ENCODE data around the gene C19orf33. TPM values are rescaled to one million over a fixed set of nuclear protein-coding genes. Genes with fewer than 3 reads are reported as not detected.
A peak's percentile ranks its signal among the peaks of the same experiment; 100 is the strongest.

The C19orf33 gene
- total RNA-seq, 2 experiments from 2014 or later, result not detected

DNA sequence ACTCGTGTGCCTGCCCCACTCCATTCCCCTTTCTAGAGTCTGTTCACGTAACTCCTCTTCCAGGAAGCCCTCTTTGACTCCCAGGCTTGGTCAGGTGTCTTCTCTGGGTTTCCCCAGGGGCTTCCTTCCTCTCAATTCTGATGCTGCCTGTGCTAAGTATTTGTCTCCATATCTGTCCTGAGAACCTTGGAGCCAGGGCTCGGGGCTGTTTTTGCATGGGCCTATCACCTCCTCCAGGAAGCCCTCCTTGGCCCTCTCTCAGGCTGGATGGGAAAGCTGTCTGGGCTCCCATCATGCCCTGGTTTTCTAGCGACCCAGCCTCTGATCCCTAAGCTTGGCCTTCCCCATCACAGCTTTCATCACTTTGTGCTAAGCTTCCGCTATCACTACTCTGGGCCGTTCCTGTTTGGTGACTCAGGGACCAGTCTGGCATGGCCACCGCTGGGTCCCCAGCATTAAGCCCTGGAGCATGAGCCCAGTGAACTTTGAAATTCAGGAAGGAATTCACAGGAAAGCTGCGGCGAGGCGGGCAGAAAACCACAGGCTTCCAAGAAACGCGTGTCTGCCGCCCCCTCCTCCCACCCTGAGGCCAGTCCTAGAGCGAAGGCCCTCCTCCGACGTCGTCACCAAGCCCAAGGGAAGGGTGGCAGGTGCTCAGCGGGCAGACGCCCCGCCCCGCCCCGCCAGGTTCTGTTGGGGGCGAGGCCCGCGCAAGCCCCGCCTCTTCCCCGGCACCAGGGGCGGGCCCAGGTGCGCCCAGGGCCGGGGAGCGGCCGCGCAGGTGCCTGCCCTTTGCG, 40.2 kb upstream of the C19orf33 start:
- peaks cover 2% of the 10 kb centered on the region for H3K27me3 Mint-ChIP-seq
- ChIA-PET POLR2A (interaction anchor here (0.5 to 3.2 kb wide), 7 partner anchors 9 to 139 kb away, joined by 3 to 13 read pairs (median 3); partner anchors contain the start of genes FAM98C, KCNK6 and YIF1B), CTCF (interaction anchor here (1.0 to 5.3 kb wide), 5 partner anchors 8 to 75 kb away, joined by 3 to 30 read pairs (median 4); partner anchors contain the start of genes CATSPERG and PPP1R14A)
- H3K4me3 Mint-ChIP-seq, result peak overlapping the region; percentile 78
- no peak for TF ChIP-seq CTCF (IDR thresholded peaks at IDR 0.05)
- H3K4me1 Mint-ChIP-seq (ENCODE audit: low read depth), result peaks cover 43% of the 10 kb centered on the region
- no peaks in the 10 kb centered on the region for H3K9me3 Mint-ChIP-seq
- peak; percentile 89 for ATAC-seq
- peak overlapping the region; percentile 97 for H3K27ac Mint-ChIP-seq
- DNase-seq, result peak; percentile 89
- no peaks in the 10 kb centered on the region for H3K36me3 Mint-ChIP-seq (ENCODE audit: low read depth)
- intact Hi-C loops (cut with micrococcal nuclease), result loop anchor here (10.0 kb wide), 1 partner anchor 51 kb away; the partner anchor contains the start of genes KCNK6 and YIF1B

DNA sequence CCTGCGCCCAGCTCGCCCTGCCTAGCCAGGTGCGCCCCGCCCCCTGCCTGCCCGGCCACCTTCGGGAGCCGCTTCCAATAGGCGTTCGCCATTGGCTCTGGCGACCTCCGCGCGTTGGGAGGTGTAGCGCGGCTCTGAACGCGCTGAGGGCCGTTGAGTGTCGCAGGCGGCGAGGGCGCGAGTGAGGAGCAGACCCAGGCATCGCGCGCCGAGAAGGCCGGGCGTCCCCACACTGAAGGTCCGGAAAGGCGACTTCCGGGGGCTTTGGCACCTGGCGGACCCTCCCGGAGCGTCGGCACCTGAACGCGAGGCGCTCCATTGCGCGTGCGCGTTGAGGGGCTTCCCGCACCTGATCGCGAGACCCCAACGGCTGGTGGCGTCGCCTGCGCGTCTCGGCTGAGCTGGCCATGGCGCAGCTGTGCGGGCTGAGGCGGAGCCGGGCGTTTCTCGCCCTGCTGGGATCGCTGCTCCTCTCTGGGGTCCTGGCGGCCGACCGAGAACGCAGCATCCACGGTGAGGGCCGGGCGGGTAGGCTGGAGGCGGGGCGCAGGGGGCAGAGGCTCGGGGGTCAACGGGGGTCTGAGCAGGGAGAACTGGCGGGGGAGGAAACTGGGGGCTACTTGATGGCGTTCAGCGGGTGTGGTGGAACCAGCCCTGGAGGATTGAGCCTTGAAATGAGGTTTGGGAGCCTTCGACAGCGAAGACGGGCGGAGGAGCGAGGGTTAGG, 39.4 kb upstream of the C19orf33 start, which contains the start of gene SPINT2:
Gene SPINT2 (plus strand): TSS at position 88 of the 727 bp plus-strand sequence. CDS start 320 bp downstream, at position 408.
- H3K27ac Mint-ChIP-seq, result peak within 1 kb of the TSS; percentile 97
- CTCF ChIA-PET, result interaction anchor here (0.8 to 5.3 kb wide), 11 partner anchors 8 to 362 kb away, joined by 3 to 30 read pairs (median 4); partner anchors contain the start of genes CATSPERG, KCNK6 and PPP1R14A
- H3K4me3 Mint-ChIP-seq, result peak within 1 kb of the TSS; percentile 78
- POLR2A ChIA-PET, result interaction anchor here (0.6 to 3.2 kb wide), 5 partner anchors 9 to 138 kb away, joined by 3 to 13 read pairs (median 3); partner anchors contain the start of genes FAM98C and KCNK6
- ATAC-seq, result peak; percentile 48
- no peaks in the 10 kb centered on the region for H3K27me3 Mint-ChIP-seq
- H3K36me3 Mint-ChIP-seq (ENCODE audit: low read depth), result no peaks in the 10 kb centered on the region
- no peak for TF ChIP-seq CTCF (IDR thresholded peaks at IDR 0.05)
- intact Hi-C loops (cut with micrococcal nuclease), result loop anchor here (10.0 kb wide), 1 partner anchor 50 kb away; the partner anchor contains the start of genes KCNK6 and YIF1B
- H3K9me3 Mint-ChIP-seq, result no peaks in the 10 kb centered on the region
- peaks cover 41% of the 10 kb centered on the region for H3K4me1 Mint-ChIP-seq (ENCODE audit: low read depth)
- peak; percentile 68 for DNase-seq

- Mint-ChIP-seq H3K4me1 (ENCODE audit: low read depth) (peaks cover 47% of the 10 kb centered on the region), H3K27me3 (no peaks in the 10 kb centered on the region), H3K4me3 (peak overlapping the region; percentile 78), H3K36me3 (ENCODE audit: low read depth) (no peaks in the 10 kb centered on the region), H3K9me3 (no peaks in the 10 kb centered on the region), H3K27ac (peak overlapping the region; percentile 68)
- DNase-seq (no peak), ATAC-seq (no peak)
- ChIA-PET POLR2A (interaction anchor here (0.7 to 3.2 kb wide), 6 partner anchors 10 to 137 kb away, joined by 3 to 13 read pairs (median 4); partner anchors contain the start of genes FAM98C and KCNK6), CTCF (interaction anchor here (0.7 to 5.3 kb wide), 13 partner anchors 9 to 363 kb away, joined by 3 to 30 read pairs (median 4); partner anchors contain the start of genes CATSPERG, KCNK6 and PPP1R14A)
- no peak for TF ChIP-seq CTCF (IDR thresholded peaks at IDR 0.05)
- intact Hi-C loops (cut with micrococcal nuclease), result loop anchor here (10.0 kb wide), 1 partner anchor 49 kb away; the partner anchor contains the start of genes KCNK6 and YIF1B
These were observed 38.7 kb upstream of the C19orf33 start for GRCh38 chr19:38265213-38265861.

- Mint-ChIP-seq H3K27ac (peak overlapping the region; percentile 68), H3K9me3 (no peaks in the 10 kb centered on the region), H3K27me3 (no peaks in the 10 kb centered on the region), H3K4me1 (ENCODE audit: low read depth) (peaks cover 48% of the 10 kb centered on the region), H3K4me3 (peak overlapping the region; percentile 78), H3K36me3 (ENCODE audit: low read depth) (no peaks in the 10 kb centered on the region)
- no peak for DNase-seq
- intact Hi-C loops (cut with micrococcal nuclease), result loop anchor here (10.0 kb wide), 1 partner anchor 49 kb away; the partner anchor contains the start of genes KCNK6 and YIF1B
- POLR2A ChIA-PET, result interaction anchor here (0.7 to 3.2 kb wide), 6 partner anchors 9 to 137 kb away, joined by 3 to 13 read pairs (median 4); partner anchors contain the start of genes FAM98C and KCNK6
- CTCF ChIA-PET, result interaction anchor here (0.7 to 5.3 kb wide), 11 partner anchors 9 to 363 kb away, joined by 3 to 30 read pairs (median 4); partner anchors contain the start of genes CATSPERG, KCNK6 and PPP1R14A
- no peak for TF ChIP-seq CTCF (IDR thresholded peaks at IDR 0.05)
- ATAC-seq, result no peak
These were observed 38.1 kb upstream of the C19orf33 start for GRCh38 chr19:38265921-38266429.
